ENCODE measurements around the gene DVL1.
A peak's percentile ranks its signal among the peaks of the same experiment; 100 is the strongest.

Gene DVL1

DNA sequence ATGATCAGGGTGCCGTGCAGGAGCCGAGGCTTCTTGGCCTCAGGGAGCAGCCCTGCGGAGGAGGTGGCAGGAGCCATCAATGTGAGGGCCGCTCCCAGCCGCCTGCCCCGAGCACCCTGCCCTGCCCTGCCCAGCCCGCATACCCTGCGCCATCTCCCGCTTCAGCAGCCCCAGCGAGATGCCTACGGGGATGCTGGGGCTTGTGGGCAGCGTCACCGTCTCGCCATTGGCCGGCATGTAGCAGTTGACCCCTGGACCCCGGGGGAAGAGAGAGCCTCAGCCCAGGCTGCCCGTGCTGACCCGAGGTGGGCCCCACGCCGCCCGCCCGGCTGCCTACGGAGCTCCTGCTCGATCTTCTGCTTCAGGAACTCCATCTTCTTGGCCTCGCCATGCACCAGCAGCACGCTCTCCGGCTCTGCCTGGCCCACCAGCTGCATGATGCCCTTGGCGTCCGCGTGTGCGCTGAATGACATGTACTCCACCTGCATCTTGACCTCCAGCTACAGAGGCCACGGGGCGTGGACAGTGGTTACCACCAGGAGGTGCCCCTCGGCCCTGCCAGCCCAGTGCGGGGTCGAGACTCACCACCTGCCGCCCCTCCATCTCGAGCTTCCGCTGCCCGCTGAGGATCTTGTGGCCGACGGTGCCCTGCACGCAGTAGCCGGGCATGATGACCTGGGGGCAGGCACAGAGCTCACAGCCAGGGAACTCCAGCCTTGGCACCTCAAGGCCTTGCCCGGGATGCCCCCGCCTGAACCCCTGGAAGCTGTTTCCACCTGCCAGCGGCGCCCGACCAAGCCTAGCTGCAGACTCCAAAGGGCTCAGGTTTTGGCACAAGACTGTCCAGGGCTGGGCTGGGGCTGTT is 36.5 kb downstream of the DVL1 start:
- no peak for DNase-seq (ENCODE audit: low read depth in 2 of 2)

- DNase-seq (ENCODE audit: low read depth in 2 of 2) = no peak
Measured at GRCh38 chr1:1311107-1312104, 37.8 kb downstream of the DVL1 start.

- no peak for DNase-seq (ENCODE audit: low read depth in 2 of 2)
Measured at GRCh38 chr1:1310476-1311053, 38.7 kb downstream of the DVL1 start.

GRCh38 chr1:1310109-1310385 is 39.2 kb downstream of the DVL1 start:
- DNase-seq (ENCODE audit: low read depth in 2 of 2) = no peak

- DNase-seq (ENCODE audit: low read depth in 2 of 2) = no peak
Measured at GRCh38 chr1:1309251-1310108, 39.7 kb downstream of the DVL1 start.

- DNase-seq (ENCODE audit: low read depth in 2 of 2) = no peak
Measured at GRCh38 chr1:1308756-1309250, 40.4 kb downstream of the DVL1 start.

DNA sequence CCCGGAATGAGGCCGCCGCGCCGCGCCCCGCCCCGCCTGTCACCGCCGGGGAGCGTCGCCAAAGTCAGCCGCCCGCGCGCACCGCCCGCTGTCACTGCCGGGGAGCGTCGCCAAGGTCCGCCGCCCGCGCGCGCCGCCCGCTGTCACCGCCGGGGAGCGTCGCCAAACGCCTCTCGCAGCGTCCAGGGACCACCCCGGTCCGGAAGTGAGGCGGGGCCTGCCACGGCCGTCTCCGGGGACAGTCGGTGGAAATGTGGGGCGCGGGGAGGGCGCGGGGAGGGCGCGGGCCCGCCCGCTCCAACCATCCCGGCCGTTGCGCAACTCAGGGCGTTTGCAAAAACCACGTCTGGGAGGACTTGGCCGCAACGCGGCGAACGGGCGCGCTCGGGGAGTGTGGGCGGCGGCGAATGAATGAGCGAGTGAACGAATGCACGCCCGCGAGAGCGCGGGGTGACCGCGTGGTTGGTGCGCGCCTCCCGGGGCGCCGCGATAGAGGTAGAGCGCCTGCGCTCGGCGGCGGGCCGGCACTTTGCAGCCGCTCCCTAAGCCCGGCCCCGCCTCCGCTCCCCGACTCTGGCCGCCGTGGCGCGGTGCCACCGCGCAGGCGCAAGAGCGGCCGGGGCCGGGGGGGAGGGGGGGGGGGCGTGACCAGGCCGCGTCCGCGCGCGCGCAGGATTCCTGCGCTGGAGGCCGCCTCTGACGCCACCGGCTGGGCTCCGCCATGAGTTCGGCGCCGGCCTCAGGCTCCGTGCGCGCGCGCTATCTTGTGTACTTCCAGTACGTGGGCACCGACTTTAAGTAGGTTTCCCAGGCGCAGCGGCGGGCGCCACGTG is 41.1 kb downstream of the DVL1 start, which contains the start of the genes ACAP3 and PUSL1:
ACAP3 (minus strand) TSS at position 8 of the 833 bp plus-strand sequence. CDS start 115 bp downstream, outside the sequence.
PUSL1 (plus strand) TSS at position 675 of the 833 bp plus-strand sequence; CDS start at position 722, 47 bp downstream.
- peak; percentile 64 to 77 for DNase-seq (ENCODE audit: low read depth in 2 of 2)

DNA sequence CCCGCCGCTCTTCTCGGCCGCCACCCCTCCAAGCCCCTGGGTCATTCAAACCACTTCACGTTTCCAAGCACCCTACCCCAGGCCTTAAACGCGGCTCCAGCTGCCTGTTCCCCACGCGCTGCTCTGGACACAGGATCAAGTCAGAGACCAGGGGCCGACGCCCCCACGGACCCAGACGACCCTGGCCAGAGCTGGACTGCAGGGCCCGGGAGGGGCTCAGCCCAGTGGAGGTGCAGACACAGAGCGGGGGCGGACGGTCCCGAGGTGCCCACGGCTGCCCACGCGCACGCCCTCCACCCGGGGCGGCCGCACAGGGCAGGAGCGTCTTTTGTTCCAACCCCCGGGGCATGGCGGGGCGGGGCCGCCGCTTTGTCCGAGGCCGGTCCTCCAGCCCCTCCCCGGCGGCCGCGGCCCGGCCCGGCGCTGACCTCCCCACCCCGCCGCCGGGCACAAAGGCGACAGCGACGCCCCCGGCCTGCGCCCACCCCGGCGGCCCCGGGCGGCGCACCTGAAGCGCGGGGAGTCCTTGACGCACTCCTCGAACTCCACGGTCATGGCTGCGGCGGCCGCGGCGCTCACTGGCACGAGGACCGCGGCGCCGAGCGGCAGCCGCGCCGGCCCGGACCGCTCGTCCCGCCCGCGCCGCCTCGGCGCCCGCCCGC is 41.8 kb downstream of the DVL1 start:
- no peak for DNase-seq (ENCODE audit: low read depth in 2 of 2)

GRCh38 chr1:1306661-1307260 is 42.5 kb downstream of the DVL1 start:
- no peak for DNase-seq (ENCODE audit: low read depth in 2 of 2)

DNA sequence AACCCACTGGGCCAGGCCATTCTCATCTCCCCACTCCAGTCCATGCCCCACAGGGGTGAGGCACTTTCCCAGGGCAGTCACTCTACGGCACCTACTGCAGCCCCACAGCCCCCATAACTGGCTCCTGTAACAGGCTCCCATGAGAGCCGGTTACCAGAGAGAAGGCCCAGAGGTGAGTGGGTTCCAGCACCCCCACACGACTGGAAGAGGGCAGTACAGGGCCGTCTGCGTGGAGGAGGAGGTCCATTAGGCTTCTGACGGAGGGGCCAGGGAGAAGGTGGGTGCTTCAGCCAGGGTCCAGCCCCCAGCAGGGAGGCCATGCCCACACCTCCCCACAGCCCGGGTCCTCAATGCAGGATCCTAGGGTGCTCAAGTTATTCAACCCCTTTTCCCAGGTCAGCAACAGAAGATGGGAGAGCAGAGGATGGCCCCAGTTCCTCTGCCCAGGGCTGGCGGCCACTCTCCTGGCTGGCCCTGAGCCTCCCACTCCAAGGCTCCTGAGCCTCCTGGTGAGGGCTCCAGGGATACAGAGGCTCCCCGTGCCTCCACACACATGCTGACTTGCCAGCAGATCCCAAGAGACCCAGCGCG is 43.1 kb downstream of the DVL1 start:
- DNase-seq (ENCODE audit: low read depth in 2 of 2) = no peak

DNA sequence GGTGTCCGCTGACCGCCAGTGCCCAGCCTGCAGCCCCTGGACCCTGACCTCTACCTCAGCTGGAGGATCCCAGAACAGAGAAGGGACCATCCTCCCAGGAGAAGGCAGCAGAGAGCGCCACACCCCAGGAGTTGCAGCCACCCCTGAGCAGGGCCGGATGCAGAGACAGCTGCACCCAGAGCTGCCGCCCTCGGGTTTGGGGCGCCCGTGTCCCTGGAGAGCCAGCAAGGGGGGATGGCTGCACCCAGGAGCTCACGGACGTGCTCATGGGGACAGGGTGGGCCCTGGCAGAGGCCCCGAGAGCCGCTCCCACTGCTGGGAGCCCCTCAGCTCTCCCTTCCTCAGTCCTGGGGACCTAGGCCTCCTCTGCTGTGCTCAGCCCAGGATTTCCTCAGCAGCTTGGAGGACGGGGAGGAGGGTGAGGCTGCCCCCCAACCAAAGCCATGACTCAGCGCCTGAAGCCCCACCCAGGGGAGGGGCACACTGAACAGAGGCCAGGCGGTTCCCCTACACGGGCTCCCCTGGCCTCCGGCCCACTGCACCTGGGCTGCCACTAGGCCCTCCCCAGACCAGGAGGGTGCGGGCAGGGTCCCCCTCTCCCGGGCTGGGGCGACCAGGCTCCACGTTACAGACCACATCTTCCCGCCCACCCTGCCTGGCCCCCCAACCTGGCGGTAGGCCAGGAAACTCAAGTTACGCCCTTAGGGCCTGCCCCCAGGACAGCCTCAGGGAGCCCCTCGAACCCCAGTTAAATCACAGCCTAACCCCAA is 43.7 kb downstream of the DVL1 start:
- DNase-seq (ENCODE audit: low read depth in 2 of 2) = peak; percentile 34 to 45

DNA sequence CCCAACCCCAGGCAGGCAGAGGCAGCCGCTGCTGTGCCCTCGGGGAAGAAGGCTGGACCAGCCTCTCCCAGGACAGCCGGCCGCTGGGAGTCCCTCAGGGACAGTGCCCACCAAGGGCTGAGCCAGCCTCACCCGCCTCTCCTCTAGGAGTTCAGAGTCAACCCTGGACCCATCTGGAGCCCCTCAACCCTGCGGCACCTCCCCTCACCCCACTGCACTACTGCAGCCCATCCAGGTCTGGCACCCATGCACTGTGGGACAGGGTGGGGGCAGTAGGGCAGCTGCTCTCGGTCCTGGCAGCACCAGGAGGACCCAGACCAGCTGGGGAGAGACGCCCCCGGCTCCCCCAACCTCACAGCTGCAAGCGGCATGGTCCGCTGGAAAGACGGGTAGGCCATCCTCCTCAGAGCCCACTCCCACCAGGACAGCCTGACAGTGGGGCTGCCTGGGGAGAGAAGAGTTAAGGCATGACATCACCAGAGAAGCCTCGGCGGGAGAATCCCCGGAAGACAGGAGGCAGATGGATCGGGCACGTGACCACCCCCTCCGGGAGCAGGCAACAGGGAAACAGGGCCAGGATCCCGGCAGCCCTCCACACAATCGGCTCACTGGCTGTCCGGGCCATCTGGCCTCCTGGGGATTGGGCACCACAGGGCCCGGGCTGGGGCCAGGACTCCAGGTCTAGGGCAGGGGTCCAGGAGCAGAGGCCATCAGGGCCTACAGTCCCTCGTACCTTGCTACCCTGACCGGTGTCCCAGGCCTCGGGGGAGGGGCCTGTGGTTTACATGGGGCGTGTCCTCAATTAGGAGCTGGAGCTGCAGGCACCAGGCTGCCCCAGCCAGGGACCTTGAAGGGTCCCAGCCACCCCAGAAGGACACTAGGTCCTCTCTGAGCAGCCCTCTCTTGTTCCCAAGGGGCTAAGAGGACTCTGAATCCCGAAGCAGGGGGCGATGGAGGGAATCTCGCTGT is 44.6 kb downstream of the DVL1 start:
- DNase-seq (ENCODE audit: low read depth in 2 of 2) = no peak

DNA sequence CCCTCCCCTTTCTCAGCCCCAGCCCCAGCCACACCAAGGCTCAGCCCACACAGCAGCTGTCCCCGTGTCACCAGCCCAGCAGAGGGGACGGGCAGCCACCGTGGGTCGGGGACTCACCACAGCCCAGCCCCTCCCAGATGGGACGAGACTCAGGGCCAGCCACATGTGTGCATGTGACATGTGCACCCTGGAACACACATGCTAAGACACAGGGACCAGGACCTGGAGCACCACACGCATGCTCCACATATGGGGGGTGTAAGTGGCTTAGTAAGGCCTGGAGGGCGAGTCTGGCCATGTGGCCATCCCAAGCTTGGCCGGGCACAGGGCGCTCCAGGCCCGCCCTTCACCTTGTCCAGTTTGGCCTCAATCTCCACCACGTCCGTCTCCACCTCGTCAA is 45.5 kb downstream of the DVL1 start:
- no peak for DNase-seq (ENCODE audit: low read depth in 2 of 2)

DNA sequence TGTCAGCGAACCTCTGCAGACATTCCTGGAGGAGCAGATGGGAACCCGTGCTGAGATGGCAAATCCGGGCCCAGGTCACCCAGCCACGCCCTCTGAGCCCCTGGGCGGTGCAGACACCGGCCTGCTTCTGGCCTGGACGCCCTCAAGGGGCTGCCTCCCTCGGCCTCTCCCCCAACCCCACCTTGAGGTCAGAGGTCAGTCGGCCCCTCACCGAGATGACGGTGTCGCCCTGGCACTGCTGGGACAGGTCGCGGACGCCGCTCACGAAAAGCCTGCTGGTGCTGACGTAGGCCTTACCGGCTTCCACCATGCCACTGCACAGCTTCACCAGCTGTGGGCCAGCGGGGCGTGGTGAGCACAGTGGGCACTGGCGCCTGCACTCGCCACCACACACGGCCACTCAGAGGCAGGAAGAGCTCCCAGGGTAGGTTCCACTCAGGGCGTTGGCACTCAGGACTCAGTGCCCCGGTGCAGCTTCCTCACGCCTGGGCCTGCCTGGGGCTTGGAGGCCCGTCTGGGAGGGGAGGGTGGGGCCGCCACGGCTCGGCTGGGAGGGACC is 46.2 kb downstream of the DVL1 start:
- DNase-seq (ENCODE audit: low read depth in 2 of 2) = no peak

- DNase-seq (ENCODE audit: low read depth in 2 of 2) = no peak
Measured at GRCh38 chr1:1302006-1302430, 47.2 kb downstream of the DVL1 start.

- no peak for DNase-seq (ENCODE audit: low read depth in 2 of 2)
Measured at GRCh38 chr1:1300352-1300739, 48.9 kb downstream of the DVL1 start.
